GM18520 (cell line): ENCODE measurements around the gene TAF12.
"Not testable (repeated sequence)": the region's sequence is repeated elsewhere in the genome, so short reads cannot be mapped to it uniquely, and the experiment has no call there.

Experiments used
- ATAC-seq: cut with Tn5 transposase; IDR thresholded peaks from one replicate; pipeline ENCODE4 v1.9.1; 2021; ENCODE audit not compliant: unreplicated experiment

Gene TAF12

DNA sequence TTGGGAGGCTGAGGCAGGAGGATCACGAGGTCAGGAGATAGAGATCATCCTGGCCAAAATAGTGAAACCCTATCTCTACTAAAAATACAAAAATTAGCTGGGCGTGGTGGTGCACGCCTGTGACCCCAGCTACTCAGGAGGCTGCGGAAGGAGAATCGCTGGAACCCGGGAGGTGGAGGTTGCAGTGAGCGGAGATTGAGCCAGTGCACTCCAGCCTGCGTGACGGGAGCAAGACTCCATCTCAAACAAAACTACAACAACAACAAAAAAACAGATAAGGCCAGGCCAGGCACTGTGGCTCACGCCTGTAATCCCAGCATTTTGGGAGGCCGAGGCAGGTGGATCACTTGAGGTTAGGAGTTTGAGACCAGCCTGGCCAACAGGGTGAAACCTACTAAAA, 2.5 kb upstream of the TAF12 start:
- ATAC-seq: not testable (repeated sequence)

GRCh38 chr1:28644494-28644893, 1.6 kb upstream of the TAF12 start:
- ATAC-seq: no peak

GRCh38 chr1:28642056-28642846, 616 bp downstream of the TAF12 start:
- no peak for ATAC-seq

GRCh38 chr1:28640766-28641165, 2.1 kb downstream of the TAF12 start:
- no peak for ATAC-seq

GRCh38 chr1:28632560-28632959, 10.3 kb downstream of the TAF12 start:
- ATAC-seq: no peak

GRCh38 chr1:28631713-28632112, 11.2 kb downstream of the TAF12 start:
- no peak for ATAC-seq

- no peak for ATAC-seq
Observed at GRCh38 chr1:28613175-28613574, 29.7 kb downstream of the TAF12 start.

DNA sequence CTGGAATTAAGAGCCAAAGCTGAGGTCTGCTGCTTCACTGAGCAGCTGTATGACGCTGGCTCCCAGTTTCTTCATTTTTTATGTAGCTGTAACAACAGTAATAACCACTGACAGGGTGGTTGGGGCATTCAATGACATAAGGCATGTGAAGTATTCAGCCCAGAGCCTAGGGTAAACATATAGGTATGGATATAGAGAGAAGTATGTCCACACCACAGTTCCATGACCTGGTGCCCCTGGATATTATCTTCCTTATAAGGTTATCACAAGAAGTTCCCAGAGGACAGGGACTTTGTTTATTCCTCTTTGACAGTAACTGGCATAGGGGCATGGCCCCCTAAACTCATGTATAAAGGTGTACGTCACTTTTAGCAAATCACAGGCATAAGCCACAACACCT, 36.1 kb downstream of the TAF12 start:
- ATAC-seq: no peak

GRCh38 chr1:28604962-28605361, 37.9 kb downstream of the TAF12 start:
- no peak for ATAC-seq

GRCh38 chr1:28604411-28604810, 38.5 kb downstream of the TAF12 start:
- ATAC-seq: no peak

- no peak for ATAC-seq
Observed at GRCh38 chr1:28602536-28603439, 40.1 kb downstream of the TAF12 start.

GRCh38 chr1:28601696-28602095, 41.2 kb downstream of the TAF12 start:
- ATAC-seq: no peak

DNA sequence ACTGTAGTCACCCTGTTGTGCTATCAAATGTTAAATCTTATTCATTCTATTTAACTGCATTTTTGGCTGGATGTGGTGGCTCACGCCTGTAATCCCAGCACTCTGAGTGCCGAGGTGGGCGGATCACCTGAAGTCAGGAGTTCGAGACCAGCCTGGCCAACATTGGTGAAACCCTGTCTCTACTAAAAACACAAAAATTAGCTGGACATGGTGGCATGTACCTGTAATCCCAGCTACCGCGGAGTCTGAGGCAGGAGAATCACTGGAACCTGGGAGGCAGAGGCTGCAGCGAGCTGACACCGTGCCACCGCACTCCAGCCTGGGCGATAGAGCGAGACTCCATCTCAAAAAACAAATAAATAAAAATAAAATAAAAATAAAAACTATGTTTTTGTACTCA, 46.6 kb downstream of the TAF12 start:
- not testable (repeated sequence) for ATAC-seq

DNA sequence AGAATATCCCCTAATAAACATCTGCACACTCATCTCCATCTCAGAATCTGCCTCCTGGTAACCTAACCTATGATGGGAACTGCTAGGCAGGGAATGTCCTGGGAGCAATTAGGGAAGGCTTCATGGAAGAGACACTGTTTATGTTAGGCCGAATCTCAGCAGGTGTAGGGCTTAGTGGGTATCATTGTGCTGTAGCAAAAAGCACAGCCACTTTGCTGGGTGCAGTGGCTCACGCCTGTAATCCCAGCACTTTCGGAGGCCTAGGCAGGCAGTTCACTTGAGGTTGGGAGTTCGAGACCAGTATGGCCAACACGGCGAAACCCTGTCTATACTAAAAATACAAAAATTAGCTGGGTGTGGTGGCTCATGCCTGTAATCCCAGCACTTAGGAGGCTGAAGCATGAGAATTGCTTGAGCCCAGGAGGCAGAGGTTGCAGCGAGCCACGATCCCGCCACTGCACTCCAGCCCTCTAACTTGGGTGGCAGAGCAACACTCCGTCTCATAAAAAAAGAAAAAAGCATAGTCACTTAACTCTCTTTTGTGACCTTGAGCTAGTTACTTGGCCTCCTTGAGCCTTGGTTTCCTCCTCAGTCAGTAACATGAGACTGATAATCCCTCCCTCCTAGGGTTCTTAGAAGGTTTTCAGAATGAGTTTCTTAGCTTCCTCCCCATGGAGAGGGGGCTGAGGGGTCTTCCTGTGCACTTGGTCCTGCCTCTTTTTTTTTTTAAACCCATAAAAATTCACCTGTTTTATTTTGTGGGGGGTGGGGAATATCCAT, 47.3 kb downstream of the TAF12 start:
- ATAC-seq: no peak

- not testable (repeated sequence) for ATAC-seq
Observed at GRCh38 chr1:28594686-28595411, 48.0 kb downstream of the TAF12 start.

- ATAC-seq: not testable (repeated sequence)
Observed at GRCh38 chr1:28593988-28594356, 48.9 kb downstream of the TAF12 start.

DNA sequence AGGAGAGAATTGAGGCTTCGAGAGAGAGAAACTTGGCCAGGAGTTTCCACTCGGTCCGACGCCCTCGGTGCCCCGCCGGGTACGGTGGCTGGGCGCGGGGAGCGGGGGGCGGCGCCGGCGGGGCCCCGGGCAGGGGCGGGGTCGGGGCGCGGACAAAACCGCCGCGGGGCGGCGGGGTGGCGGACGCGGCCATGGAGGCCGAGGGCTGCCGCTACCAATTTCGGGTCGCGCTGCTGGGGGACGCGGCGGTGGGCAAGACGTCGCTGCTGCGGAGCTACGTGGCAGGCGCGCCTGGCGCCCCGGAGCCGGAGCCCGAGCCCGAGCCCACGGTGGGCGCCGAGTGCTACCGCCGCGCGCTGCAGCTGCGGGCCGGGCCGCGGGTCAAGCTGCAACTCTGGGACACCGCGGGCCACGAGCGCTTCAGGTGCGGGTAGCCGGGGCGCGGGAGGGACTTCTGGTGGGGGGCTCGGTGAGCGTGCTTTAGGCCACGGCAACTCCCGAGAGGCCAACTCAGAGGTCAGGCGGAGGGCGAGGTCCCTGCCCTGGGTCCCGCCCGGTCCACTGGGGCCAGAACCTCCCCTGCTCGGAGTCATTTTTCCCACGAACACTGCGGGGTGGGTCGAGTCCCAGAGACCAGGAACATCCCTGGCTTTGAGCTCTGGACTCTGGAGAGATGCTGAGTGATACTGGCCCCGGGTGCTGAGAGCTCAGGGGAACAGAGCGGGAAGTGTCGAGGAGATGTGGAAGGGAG, 50.4 kb downstream of the TAF12 start:
- no peak for ATAC-seq

DNA sequence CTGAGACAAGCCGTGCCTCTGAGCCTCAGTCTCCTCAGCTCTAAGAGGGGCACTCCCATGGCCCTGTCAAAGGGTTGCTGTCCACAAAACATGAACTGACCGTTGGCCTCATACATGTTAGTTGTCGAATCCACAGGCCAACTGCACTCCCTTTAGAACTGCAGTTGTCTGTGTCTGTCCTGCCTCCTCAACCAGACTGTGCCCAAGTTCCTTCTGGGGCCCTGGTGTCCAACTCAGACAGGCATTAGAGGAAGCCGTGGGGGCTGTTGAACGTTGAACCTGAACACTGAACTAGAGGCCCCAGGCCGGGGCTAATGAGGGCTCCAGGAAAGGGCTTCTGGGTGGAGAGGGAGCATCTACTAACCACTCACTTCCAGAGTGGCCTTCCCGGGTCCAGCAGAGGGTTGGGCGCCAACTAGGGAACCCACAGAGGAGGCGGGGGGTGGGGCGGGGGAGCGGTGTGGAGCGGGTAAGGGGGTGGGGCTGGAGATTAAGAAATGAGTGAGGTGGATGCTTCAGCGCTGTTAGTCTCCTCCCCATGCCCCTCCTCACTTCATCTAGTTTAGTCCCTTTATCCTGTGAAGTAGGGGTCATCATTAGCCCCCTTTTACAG, 51.1 kb downstream of the TAF12 start, which contains the start of gene RAB42:
Gene RAB42, plus strand, starts transcription at position 558 of the 613 bp plus-strand sequence. CDS start 247 bp downstream, outside the sequence.
- no peak for ATAC-seq
